SJCRH30 (cell line): ENCODE results near the gene MMP1. TPM values are rescaled to one million over a fixed set of nuclear protein-coding genes. Genes with fewer than 3 reads are reported as not detected.

Source experiments
- DNase-seq, 2 experiments: peaks; one replicate each; pipeline ENCODE4 v3.0.0-alpha.2; 2015 to 2020
- H3K27ac ChIP-seq: fragments of 250-450 bp; sonication (Bioruptor Pico); 2 replicates; pipeline ENCODE4 v1.5.1; 2020; ENCODE audit warnings: mild to moderate bottlenecking, moderate library complexity
- H3K27me3 ChIP-seq: fragments of 250-450 bp; sonication (Bioruptor Pico); 2 replicates; pipeline ENCODE4 v1.5.1; 2020; ENCODE audit warnings: mild to moderate bottlenecking, moderate library complexity
- H3K36me3 ChIP-seq: fragments of 250-450 bp; sonication (Bioruptor Pico); 2 replicates; pipeline ENCODE4 v1.5.1; 2020; ENCODE audit warnings: mild to moderate bottlenecking, moderate library complexity
- H3K4me1 ChIP-seq: fragments of 250-450 bp; sonication (Bioruptor Pico); 2 replicates; pipeline ENCODE4 v1.5.1; 2020; ENCODE audit warnings: mild to moderate bottlenecking, moderate library complexity
- H3K4me3 ChIP-seq: fragments of 250-450 bp; sonication (Bioruptor Pico); 2 replicates; pipeline ENCODE4 v1.5.1; 2020; ENCODE audit warnings: mild to moderate bottlenecking, moderate library complexity
- H3K9me3 ChIP-seq: fragments of 250-450 bp; sonication (Bioruptor Pico); replicated peaks from 2 replicates; pipeline ENCODE4 v1.5.1; 2020; ENCODE audit warnings: mild to moderate bottlenecking, moderate library complexity
- total RNA-seq: library from RNA; depleted of rRNA; stranded (reverse); fragments of >200 nt; shearing (Covaris generic); gene quantifications from 2 replicates; pipeline ENCODE4 v1.2.3, GENCODE V29; 2014; rRNA removed

Gene MMP1
- total RNA-seq = not detected in 2 replicates

GRCh38 chr11:102798012-102798746 lies at the start of gene MMP1:
MMP1 (minus strand) TSS chr11:102798160; CDS start chr11:102798092, 68 bp downstream.
- no peak for DNase-seq
- no peaks in the 10 kb centered on the region for H3K36me3 ChIP-seq
- H3K27ac ChIP-seq = no peak within 1 kb of the TSS
- no peaks in the 10 kb centered on the region for H3K4me1 ChIP-seq
- no peak within 1 kb of the TSS for H3K4me3 ChIP-seq
- no peaks in the 10 kb centered on the region for H3K27me3 ChIP-seq
- H3K9me3 ChIP-seq = no peaks in the 10 kb centered on the region

- Histone ChIP-seq H3K4me3 (no peak overlapping the region), H3K36me3 (no peaks in the 10 kb centered on the region), H3K27ac (peak overlapping the region; percentile 91), H3K9me3 (no peaks in the 10 kb centered on the region), H3K4me1 (peaks cover 46% of the 10 kb centered on the region), H3K27me3 (no peaks in the 10 kb centered on the region)
- DNase-seq = peak; percentile 35 to 89
These were observed 48.3 kb upstream of the MMP1 start for GRCh38 chr11:102846292-102846691.

GRCh38 chr11:102843489-102843888 lies 45.5 kb upstream of the MMP1 start, which contains the start of gene MMP3:
MMP3 (minus strand) TSS chr11:102843609; CDS start chr11:102843546, 63 bp downstream.
- Histone ChIP-seq H3K27ac (peak within 1 kb of the TSS; percentile 91), H3K36me3 (no peaks in the 10 kb centered on the region), H3K4me1 (peaks cover 37% of the 10 kb centered on the region), H3K9me3 (no peaks in the 10 kb centered on the region), H3K27me3 (no peaks in the 10 kb centered on the region), H3K4me3 (no peak within 1 kb of the TSS)
- DNase-seq = no peak

- H3K4me3 ChIP-seq = no peak overlapping the region
- no peaks in the 10 kb centered on the region for H3K9me3 ChIP-seq
- H3K36me3 ChIP-seq = no peaks in the 10 kb centered on the region
- H3K27me3 ChIP-seq = no peaks in the 10 kb centered on the region
- no peak for DNase-seq
- H3K4me1 ChIP-seq = peaks cover 37% of the 10 kb centered on the region
- no peak overlapping the region for H3K27ac ChIP-seq
These were observed 45.0 kb upstream of the MMP1 start for GRCh38 chr11:102842930-102843329.

GRCh38 chr11:102840018-102840417 lies 42.1 kb upstream of the MMP1 start:
- no peaks in the 10 kb centered on the region for H3K27me3 ChIP-seq
- H3K4me3 ChIP-seq = no peak overlapping the region
- DNase-seq = no peak
- H3K27ac ChIP-seq = no peak overlapping the region
- no peaks in the 10 kb centered on the region for H3K36me3 ChIP-seq
- H3K9me3 ChIP-seq = no peaks in the 10 kb centered on the region
- peaks cover 24% of the 10 kb centered on the region for H3K4me1 ChIP-seq

GRCh38 chr11:102837646-102838045 lies 39.7 kb upstream of the MMP1 start:
- H3K36me3 ChIP-seq = no peaks in the 10 kb centered on the region
- H3K27ac ChIP-seq = no peak overlapping the region
- H3K27me3 ChIP-seq = no peaks in the 10 kb centered on the region
- no peak for DNase-seq
- H3K4me1 ChIP-seq = peaks cover 4% of the 10 kb centered on the region; the same call in 1 of the 2 replicates
- H3K9me3 ChIP-seq = no peaks in the 10 kb centered on the region
- H3K4me3 ChIP-seq = no peak overlapping the region

- no peaks in the 10 kb centered on the region for H3K36me3 ChIP-seq
- no peak for DNase-seq
- no peak overlapping the region for H3K27ac ChIP-seq
- no peak overlapping the region for H3K4me3 ChIP-seq
- H3K9me3 ChIP-seq = no peaks in the 10 kb centered on the region
- no peaks in the 10 kb centered on the region for H3K27me3 ChIP-seq
- H3K4me1 ChIP-seq = peaks cover 4% of the 10 kb centered on the region; the same call in 1 of the 2 replicates
These were observed 39.2 kb upstream of the MMP1 start for GRCh38 chr11:102837156-102837555.

GRCh38 chr11:102836290-102836875 lies 38.4 kb upstream of the MMP1 start:
- H3K9me3 ChIP-seq = no peaks in the 10 kb centered on the region
- H3K27ac ChIP-seq = no peak overlapping the region
- DNase-seq = no peak
- no peak overlapping the region for H3K4me3 ChIP-seq
- H3K36me3 ChIP-seq = no peaks in the 10 kb centered on the region
- no peaks in the 10 kb centered on the region for H3K27me3 ChIP-seq
- peaks cover 4% of the 10 kb centered on the region; the same call in 1 of the 2 replicates for H3K4me1 ChIP-seq

- no peaks in the 10 kb centered on the region for H3K36me3 ChIP-seq
- no peak for DNase-seq
- H3K4me3 ChIP-seq = no peak overlapping the region
- H3K27me3 ChIP-seq = no peaks in the 10 kb centered on the region
- no peaks in the 10 kb centered on the region for H3K4me1 ChIP-seq
- H3K9me3 ChIP-seq = no peaks in the 10 kb centered on the region
- H3K27ac ChIP-seq = no peak overlapping the region
These were observed 35.8 kb upstream of the MMP1 start for GRCh38 chr11:102833731-102834130.

GRCh38 chr11:102832612-102833011 lies 34.7 kb upstream of the MMP1 start:
- H3K27ac ChIP-seq = no peak overlapping the region
- H3K4me1 ChIP-seq = no peaks in the 10 kb centered on the region
- H3K36me3 ChIP-seq = no peaks in the 10 kb centered on the region
- H3K27me3 ChIP-seq = no peaks in the 10 kb centered on the region
- no peak overlapping the region for H3K4me3 ChIP-seq
- no peak for DNase-seq
- no peaks in the 10 kb centered on the region for H3K9me3 ChIP-seq

- Histone ChIP-seq H3K9me3 (no peaks in the 10 kb centered on the region), H3K27me3 (no peaks in the 10 kb centered on the region), H3K4me1 (no peaks in the 10 kb centered on the region), H3K36me3 (no peaks in the 10 kb centered on the region), H3K4me3 (no peak overlapping the region), H3K27ac (no peak overlapping the region)
- no peak for DNase-seq
These were observed 33.8 kb upstream of the MMP1 start for GRCh38 chr11:102831489-102832440.

- no peak for DNase-seq
- H3K27me3 ChIP-seq = no peaks in the 10 kb centered on the region
- no peaks in the 10 kb centered on the region for H3K4me1 ChIP-seq
- no peaks in the 10 kb centered on the region for H3K9me3 ChIP-seq
- H3K36me3 ChIP-seq = no peaks in the 10 kb centered on the region
- H3K4me3 ChIP-seq = no peak overlapping the region
- no peak overlapping the region for H3K27ac ChIP-seq
These were observed 33.1 kb upstream of the MMP1 start for GRCh38 chr11:102831128-102831488.

- no peaks in the 10 kb centered on the region for H3K27me3 ChIP-seq
- no peak overlapping the region for H3K4me3 ChIP-seq
- no peaks in the 10 kb centered on the region for H3K9me3 ChIP-seq
- no peaks in the 10 kb centered on the region for H3K4me1 ChIP-seq
- H3K27ac ChIP-seq = no peak overlapping the region
- no peak for DNase-seq
- no peaks in the 10 kb centered on the region for H3K36me3 ChIP-seq
These were observed 32.2 kb upstream of the MMP1 start for GRCh38 chr11:102830001-102830727.

GRCh38 chr11:102829316-102830000 lies 31.5 kb upstream of the MMP1 start:
- DNase-seq = no peak
- no peak overlapping the region for H3K27ac ChIP-seq
- no peaks in the 10 kb centered on the region for H3K36me3 ChIP-seq
- H3K27me3 ChIP-seq = no peaks in the 10 kb centered on the region
- no peaks in the 10 kb centered on the region for H3K9me3 ChIP-seq
- H3K4me3 ChIP-seq = no peak overlapping the region
- no peaks in the 10 kb centered on the region for H3K4me1 ChIP-seq
